ENCODE measurements around the gene PAPOLG.
A peak's percentile ranks its signal among the peaks of the same experiment; 100 is the strongest.
"Not testable (repeated sequence)": the region's sequence is repeated elsewhere in the genome, so short reads cannot be mapped to it uniquely, and the experiment has no call there.

Gene PAPOLG

DNA sequence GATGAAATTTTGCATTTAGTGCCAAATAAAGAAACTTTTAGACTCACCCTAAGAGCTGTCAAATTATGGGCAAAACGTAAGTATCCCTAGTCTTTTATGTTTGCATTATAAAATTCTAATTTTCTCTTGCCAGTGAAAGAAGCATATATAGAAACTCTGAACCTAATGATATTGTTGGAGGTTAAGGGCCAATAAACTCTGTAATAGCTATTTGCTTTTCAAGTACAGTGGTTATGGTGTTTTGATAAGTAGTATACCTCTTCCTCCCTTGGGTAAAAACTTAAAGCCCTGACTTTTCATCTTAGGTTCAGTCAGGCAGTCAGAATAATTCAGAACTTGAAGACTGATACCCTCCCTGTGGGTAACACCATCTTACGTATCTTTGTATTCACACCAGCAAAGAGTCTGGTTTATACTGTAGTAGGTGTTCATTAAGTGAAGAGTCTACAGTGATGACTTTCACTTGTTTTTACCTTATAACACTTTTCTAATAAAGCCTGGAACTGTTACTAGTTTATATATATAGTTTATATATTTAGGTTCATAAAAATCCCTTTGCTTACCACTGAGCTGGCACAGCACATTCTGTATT lies 19.1 kb downstream of the PAPOLG start:
- no peak for DNase-seq (ENCODE audit: low read depth)

DNA sequence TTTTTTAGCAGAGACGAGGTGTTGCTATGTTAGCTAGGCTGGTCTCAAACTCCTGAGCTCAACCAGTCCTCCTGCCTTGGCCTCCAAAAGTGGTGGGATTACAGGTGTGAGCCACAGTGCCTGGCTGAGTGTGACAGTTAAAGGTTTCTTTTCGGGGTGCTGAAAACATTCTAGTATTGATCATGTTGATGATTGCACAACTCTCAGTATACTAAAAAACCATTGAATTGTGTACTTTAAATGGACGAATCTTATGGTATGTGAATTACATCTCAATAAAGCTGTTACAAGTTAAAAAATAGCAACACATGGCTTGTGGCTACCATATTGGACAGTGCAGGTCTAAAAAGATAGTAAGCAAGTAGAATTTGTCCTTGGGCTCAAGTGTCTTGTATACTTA lies 22.3 kb downstream of the PAPOLG start:
- DNase-seq (ENCODE audit: low read depth) = no peak

DNA sequence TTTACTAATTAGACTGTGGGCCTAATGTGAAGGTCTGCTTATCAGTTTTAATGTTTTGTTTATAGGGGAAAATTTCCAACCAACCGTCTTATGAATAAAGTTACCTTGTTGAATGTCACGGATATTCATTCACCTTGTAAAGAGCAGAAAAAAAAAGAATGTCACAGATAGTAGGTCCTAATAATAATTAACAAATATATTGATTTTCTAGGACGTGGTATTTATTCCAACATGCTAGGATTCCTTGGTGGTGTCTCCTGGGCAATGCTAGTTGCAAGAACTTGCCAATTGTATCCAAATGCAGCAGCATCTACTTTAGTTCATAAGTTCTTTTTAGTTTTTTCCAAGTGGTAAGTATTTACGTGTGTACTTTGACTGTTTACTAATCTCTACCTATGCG lies 23.4 kb downstream of the PAPOLG start:
- DNase-seq (ENCODE audit: low read depth) = no peak

DNA sequence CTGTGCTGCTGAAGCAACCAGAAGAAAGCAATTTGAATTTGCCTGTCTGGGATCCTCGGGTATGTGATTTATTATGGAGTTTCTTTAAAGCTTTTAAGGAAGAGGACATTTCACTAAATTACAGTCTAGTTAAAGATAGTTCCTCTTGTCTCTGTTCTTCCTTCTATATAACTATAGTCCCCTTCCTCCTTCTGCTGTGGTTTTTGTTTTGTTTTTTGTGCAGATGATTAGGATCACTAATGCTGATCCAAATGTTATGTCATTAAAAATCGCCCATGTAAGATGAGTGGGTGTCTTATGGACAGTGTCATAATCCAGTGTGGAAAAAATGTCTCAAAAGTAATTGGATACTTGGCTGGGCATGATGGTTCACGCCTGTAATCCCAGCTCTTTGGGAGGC lies 24.7 kb downstream of the PAPOLG start:
- no peak for DNase-seq (ENCODE audit: low read depth)

DNA sequence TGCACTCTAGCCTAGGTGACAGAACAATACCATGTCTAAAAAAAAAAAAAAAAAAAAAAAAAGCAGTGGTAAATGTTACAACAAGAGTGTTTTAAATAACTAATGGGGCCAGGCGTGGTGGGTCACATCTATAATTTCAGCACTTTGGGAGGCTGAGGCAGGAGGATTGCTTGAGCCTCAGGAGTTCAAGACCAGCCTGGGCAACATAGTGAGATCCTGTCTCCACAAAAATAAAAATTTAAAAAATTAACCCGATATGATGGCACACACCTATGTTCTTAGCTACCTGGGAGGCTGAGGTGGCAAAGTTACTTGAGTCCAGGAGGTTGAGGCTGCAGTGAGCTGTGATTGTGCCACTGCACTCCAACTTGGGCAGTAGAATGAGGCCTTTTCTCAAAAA lies 37.1 kb downstream of the PAPOLG start:
- DNase-seq (ENCODE audit: low read depth) = no peak

DNA sequence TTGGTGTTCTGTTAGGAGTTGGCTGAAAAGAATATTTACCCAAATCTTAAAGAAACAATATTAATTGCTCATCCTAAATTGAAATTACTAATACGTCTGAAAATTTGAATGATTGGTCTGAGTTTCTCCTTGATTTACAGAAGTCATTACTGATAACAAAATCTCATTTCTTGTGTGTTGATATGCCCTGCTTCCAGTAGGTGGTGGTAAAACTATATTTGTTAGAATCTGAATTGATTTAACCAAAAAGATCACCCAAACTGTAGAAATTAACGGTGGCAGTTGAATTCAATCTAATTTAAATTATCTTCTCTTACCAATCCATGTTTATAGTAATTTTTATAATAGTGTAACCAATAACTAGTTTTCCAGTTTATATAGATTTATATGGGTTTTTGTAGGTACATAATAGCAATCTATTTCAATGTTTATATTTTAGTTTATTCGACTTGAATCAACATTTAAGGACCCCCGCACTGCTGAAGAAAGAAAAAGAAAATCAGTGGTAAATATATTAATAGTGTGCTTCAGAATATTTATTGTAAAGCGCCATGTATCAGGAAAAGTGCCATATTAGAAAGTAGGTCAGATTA lies 38.3 kb downstream of the PAPOLG start:
- DNase-seq (ENCODE audit: low read depth) = no peak

DNA sequence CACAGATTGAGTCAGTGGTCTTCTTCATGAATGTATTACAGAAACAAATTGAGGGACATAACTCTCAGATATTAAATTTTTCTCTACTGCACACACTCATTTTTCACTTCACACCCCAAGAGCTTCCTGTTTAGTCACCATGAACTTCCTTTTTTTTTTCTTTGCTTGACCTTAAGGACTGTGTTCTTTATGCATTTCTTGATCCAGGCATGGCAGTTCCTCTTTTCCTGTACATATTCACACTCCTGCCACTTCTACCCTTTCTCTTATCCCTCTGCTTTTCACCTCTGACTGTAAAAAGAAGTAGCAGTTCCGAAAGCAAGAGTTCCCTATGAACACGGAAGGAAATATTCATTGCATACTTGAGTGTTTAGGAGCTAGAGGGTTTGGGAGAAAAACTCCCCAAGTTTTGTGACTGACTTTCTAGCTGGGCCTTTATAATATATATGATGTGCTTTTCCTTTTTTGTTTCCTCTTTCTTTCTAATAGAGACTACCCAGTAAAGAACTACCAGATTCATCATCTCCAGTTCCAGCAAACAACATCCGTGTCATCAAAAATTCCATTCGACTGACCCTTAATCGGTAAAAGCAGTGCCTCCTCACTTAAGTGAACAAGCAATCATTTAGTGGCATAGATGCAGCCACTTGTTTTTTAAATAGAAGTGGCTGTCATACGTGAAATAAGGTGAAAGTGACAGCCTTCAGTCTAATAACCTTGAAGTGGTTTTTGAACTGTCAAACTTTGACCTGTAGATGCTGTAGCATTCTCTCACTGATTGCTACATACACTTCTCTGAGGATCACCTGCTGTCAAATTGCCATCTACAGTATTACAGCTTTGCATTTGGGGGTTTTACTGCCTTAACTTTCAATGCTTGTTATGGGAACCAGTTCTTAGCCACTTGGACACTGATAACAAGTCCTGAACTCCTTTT lies 40.8 kb downstream of the PAPOLG start:
- no peak for DNase-seq (ENCODE audit: low read depth)

DNA sequence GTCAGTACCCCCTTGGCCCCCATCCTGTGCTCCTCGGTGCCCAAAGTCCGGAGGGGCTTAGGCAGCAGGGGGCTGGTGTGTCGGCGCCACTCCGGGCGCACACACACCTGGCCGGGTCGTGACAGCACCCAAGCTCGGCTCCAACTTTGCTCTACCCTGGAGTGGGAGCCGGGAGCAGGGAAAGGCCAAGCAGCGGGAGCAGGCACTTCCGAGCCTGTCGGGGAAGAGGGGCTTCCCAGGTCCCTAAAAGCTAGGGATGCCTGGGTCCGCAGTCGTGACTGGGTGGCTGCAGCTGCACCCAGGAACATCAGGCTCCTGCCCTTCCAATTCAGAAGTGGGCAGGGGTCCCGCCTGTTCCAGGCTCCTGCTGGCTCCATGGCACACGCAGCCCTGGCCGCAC lies 48.4 kb downstream of the PAPOLG start:
- no peak for DNase-seq (ENCODE audit: low read depth)

DNA sequence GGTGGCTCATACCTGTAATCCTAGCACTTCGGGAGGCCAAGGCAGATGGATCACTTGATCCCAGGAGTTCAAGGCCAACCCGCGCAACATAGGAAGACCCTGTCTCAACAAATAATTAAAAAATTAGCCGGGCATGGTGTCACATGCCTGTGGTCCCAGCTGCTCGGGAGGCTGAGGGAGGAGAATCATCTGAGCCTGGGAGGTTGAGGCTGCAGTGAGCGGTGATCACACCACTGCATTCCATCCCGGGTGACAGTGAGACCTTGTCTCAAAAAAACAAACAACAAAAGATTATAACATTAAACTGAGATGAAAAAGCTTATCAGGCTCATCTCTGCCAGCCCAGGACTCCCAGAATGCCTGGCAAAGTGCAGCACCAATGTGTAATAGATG lies 50.5 kb downstream of the PAPOLG start:
- DNase-seq (ENCODE audit: low read depth) = no peak

DNA sequence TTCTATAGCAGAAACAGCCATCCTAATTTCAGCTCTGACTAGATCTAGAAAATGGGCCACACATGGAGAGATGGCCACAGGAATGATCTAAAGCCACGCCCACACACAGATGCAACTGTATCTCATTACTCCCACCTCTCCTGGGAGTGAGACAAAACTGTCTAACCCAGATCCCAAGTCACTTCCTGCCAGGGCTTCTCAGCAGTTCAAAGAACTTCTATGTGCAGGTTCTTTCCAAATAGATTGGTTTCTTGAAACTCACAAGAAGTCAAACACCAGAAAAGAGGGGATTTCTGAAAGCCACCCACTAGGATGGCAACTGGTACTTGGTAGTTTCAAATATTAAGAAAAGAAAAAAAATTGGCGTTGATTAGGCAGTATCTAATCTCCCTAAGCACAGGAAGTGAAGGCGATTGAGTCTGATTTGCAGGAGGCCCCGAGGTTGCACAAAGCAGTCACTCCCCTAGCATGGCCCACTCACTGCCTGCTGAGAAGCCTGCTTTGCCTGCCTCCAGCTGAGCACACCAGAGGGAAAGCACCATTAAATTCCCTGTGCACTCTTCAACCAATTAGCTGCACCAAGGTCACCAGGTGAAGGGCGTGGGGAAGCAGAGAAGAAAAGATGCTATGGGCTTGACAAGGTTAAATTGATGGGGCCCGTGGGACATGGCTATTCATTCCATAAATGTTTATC lies 51.1 kb downstream of the PAPOLG start:
- peak; percentile 45 for DNase-seq (ENCODE audit: low read depth)

DNA sequence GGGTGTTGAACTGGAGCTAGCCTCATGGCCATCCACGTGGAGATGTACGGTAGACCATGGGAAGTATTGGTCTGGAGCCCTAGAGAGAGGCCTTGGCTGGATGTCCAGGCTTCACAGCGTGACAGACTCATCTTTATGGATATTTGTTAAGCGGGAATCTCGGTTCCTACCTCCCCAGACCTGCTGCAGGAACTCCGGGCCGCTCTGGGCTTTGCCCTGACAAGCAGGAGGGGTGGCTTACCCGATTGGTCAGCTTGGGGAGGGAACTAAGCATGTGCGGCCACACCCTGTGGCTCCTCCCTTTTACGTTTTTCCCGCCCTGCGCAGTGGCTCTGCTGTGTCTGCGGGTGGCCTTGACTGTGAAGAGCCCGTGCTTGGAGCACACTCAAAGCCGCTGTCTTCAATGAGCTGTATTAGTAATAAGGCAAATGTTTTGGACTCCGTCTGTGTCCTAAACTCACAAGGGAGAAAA lies 52.3 kb downstream of the PAPOLG start:
- no peak for DNase-seq (ENCODE audit: low read depth)

DNA sequence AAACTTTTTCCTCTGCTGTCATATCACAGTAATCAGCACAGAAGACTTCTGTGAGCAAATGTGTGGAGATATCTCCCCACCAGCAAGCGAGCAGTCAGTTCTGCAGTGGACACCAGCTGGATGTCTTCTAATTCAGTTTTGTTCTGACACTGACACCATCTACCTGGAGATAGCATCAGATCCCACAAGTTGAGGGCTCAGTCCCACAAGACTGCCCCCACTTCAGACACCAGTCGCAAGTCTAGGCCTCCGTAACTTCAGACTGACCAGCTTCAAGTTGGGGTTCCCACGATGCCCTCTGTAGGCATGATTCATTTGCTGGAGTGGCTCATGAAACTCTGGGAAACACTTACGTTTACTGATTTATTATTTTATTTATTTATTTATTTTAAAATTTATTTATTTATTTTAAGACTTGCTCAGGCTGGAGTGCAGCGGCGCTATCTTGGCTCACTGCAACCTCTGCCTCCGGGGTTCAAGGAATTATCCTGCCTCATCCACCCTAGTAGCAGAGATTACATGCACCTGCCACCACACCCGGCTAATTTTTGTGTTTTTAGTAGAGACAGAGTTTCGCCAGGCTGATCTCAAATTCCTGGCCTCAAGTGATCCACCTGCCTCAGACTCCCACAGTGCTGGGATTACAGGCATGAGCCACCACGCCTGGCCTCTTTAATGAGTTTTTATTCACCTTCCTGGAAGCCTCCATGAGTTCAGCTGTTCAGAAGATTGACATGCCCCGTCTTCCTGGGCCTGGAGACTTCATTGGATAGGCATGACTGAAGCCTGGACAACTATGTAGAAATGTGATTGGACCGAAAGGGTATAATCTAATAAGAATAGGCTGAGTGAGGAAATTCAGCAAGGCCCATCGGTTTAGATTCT lies 55.7 kb downstream of the PAPOLG start:
- DNase-seq (ENCODE audit: low read depth) = no peak

DNA sequence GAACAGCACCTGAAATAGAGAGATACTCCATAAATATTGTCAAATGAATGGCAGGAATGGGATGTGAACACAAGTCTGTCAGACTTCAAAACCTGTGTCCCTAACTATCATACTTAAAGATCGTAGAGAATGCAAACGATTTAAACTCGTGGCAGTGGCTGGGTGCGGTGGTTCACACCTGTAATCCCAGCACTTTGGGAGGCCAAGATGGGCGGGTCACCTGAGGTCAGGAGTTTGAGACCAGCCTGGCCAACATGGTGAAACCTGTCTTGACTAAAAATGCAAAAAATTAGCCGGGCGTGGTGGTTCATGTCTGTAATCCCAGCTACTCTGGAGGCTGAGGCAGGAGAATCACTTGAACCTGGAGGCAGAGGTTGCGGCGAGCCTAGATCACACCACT lies 61.1 kb downstream of the PAPOLG start:
- DNase-seq (ENCODE audit: low read depth) = not testable (repeated sequence)

DNA sequence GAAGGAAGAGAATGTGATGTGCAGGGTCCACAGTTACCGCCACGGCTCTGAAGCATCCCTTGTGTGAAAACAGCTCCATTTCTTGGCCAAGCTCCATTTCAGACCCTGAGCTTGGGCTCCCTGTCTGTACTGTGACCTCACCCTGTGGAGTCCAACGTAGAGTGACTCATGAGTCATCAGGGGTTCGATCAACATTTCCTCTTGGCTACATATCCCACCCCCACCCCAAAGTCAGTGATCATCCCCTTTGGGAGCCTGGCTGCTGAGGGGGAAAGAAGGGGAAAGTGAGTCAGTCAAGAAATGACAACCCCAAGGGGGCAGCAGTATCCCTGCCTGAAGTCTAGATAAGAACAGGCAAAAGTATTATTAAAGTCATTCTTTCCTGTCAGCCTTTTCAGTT lies 62.2 kb downstream of the PAPOLG start:
- DNase-seq (ENCODE audit: low read depth) = peak; percentile 34

DNA sequence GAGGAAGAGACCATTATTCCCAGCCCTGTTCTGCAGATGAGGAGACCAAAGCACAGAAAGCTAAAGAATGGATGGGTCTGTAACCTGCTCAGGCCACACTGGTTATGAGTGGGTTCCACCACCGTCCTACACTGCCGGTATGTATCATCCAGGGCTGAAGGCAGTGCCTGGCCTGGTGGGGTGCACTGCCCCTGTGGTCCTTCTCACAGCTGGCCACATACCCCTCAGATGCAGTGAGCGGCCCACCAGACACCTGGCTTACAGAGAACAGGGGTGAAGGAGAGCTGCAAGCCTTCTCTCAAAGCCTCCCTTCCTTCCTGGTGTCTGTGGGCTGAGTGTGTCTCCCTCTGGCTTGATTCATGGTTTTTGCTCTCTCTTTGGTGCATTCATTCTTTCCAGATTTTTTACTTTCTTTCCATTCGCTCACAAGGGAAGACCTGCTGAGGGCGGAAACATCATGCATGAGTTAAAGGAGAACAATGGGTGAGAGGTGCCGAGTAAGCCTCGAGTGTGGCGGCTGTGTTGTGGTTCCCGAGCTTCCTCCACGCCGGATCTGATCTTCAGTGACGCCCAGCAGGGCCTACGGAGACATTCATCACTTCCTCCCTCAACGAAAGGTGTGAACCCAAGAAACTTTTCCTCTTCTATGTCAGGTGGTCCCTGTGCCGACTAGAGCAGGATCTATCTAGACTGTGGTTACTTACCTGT lies 63.2 kb downstream of the PAPOLG start:
- DNase-seq (ENCODE audit: low read depth) = peak; percentile 84

DNA sequence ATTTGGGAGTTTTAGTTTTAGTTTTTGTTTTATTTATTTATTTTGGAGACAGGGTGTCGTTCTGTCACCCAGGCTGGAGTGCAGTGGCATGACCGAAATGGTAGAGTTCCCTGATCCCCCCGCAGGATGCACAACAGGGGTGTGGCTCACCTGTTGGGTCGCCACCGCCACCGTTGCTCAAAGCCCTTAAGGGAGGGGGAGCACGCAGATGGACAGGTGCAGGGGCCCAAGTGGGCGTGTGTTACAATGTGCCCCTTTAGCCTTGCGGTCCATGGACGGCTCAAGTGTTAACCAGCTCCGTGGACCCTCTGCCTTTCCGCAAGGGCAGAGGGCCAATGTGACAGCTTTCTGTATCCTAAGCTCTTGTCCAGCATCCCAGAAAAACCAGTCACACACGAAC lies 63.9 kb downstream of the PAPOLG start:
- no peak for DNase-seq (ENCODE audit: low read depth)

DNA sequence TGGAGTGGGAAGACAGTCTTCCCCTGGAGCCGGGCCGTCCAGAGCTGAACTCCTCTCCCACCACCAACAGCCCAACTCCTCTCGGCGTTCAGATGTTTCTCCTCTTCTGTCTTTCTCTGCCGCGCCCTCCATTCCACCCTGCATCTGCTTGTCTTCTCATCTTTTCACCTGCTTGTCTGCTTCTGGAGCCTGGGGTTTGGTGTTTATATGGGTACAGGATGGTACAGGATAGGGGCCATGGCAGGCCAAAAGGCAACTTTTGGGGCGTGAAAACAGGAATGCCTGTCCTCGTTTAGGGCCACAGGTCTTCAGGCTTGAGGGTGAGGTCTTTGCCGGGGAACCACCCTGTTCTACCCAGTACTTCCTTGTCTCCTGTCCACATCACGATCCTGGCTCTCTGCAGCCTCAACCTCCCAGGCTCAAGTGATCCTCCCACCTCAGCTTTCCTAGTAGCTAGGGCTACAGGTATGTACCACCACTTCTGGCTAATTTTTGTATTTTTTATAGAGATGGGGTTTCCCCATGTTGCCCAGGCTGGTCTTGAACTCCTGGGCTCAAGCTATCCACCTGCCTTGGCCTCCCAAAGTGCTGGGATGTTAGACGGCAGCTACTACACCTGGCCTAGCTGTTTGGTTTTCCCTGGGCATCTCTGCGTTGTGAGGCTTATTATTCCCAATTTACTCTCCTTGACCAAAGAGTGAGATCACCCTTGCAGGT lies 64.5 kb downstream of the PAPOLG start:
- DNase-seq (ENCODE audit: low read depth) = no peak

DNA sequence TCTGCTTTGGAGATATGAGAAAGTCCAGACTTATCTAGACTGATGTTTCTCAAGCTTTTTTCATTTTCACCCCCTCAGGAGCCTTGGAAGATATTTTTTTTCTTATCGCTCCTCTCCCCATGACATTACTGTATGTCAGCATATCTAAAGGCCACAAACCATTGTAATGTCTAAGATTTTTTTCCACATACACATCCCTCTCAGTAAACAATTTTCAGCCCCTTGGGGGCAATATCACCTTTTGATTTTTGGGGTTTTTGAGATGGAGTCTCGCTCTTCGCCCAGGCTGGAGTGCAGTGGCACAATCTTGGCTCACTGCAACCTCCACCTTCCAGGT lies 65.0 kb downstream of the PAPOLG start:
- DNase-seq (ENCODE audit: low read depth) = no peak

DNA sequence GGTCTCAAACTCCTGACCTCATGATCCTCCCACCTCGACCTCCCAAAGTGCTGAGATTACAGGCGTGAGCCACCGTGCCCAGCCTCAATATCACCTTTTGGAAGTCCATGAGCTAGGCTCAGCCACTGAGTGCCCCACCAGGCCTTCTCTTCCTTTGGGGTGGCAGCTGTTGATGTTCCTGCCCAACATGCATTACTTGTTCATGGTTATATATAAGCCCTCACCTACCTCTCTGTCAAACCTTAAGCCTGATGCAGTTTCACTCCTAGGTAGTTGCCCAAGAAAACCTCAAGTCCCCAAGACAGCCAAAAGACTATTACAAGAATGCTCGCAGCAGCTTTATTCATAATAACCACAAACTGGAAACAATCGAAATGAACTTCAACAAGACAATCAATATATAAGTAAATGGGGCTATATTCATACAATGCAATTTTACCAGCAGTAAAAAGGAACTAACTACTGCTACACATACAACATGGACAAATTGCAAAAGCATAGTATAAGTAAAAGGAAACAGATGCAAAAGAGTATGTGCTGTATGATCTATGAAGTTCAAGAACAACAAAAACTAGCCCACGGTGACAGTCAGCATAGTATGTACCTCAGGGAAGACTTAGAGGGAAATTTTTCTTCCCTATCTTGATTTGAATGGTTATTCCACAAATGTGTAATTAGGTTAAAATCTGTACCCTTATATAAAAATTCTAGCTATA lies 65.7 kb downstream of the PAPOLG start:
- DNase-seq (ENCODE audit: low read depth) = no peak

DNA sequence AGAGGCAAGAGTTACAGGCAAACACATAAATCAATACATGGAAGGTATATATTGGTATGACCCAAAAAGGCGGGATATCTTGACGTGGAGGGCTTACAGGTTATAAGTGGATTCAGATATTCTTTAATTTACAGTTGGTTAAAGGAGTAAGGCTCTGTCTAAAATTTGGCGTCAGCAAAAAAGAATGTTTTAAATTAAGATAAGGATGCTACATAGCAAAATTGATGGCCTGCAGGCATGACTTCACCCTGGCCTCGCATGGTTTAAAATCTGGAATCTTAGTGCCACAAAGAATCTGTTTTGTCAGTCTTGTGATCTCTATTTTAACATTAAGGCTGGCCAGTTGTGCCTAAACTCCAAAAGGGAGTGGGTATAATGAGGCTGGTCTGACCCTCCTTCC lies 66.9 kb downstream of the PAPOLG start:
- no peak for DNase-seq (ENCODE audit: low read depth)

Data from T-helper 22 cell (primary cell).